Activated CD8-positive, alpha-beta memory T cell treated with anti-CD3 and anti-CD28 coated beads, Interleukin-2, amount 50 U/mL, for 4 hours (primary cell): ENCODE measurements around the gene GABBR2.
"Not testable (repeated sequence)": the region's sequence is repeated elsewhere in the genome, so short reads cannot be mapped to it uniquely, and the experiment has no call there.

ENCODE experiments used
- DNase-seq: peaks from one replicate; pipeline ENCODE4 v3.0.0-alpha.2; 2020

The GABBR2 gene

DNA sequence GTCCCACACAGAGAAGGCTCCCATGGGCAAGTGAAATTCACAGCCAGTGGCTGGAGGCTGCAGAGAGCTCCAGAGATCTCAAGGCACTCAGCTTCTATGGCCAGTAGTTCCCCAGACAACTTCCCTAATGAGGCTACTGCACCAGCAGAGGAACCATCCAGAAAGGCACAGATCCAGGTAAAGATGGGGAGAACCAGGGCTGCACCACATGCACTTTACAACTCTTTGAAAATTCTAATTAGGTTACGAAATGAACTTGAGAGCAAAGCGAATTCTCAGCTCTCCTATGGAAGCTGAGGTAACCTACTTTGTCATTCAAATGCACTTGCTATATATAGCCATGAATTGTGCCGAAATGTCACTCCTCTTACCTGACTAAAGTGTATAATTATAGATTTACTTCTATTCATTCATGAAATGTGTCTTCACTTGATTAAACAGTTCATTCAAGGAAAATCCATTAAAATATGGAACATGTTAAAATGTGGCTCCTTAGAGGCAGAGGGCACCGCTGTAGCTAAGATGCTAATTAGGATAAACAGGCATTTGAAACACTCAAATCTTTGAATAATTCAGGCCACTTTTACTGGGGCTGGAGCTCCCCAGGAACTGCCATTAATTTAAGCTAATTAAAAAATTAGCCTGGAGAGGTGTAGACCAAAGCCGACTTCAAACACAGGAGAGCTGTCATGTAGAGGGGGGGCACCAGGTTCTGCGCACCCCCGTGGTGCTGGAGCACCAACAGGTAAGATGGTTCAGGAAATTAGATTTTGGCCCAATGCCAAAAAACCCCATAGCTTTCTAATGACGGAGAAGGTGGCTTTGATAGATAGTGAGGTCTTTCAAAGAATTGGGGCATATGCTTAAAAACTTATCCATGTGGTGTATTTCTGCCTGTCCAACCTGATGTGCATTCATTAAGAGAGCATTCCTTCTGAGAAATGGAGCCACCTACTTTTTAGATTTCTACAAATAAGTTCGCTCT is 204.1 kb downstream of the GABBR2 start:
- no peak for DNase-seq

DNA sequence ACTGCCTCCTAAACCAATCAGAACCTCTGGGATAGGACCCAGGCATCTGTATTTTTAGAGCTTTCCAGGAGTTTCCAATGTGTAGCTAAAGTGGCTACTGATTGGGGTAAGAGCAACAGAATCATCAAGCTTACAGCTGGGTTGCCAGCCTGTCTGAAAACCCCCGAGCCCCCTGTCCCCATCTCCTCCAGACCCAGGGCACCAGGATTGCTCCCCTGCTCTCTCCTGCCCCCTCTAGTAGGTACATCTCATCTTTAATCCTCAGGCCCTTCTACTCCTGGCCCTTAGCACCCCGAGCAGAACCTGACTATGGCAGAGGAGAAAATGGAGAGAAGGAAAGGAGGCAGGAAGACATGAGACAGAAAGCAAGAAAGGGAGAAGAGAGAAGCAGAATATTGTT is 204.9 kb downstream of the GABBR2 start:
- no peak for DNase-seq

DNA sequence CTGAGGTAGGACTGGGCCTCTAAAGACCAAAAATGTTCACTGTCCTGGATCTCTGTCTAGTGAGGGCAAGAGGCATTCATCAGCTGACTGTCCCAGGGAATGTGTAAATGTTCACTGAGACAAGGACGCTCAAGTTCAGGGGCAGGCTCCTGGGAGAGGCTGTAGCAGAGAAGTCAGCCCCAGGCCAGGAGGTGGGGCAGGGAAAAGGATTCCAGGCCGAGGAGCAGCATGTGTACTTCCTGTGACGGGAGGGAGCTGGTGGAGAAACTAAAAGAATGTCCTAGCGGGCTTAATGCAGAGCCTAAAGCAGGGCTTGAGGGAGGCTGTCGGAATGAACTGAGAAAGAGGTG is 205.8 kb downstream of the GABBR2 start:
- no peak for DNase-seq

DNA sequence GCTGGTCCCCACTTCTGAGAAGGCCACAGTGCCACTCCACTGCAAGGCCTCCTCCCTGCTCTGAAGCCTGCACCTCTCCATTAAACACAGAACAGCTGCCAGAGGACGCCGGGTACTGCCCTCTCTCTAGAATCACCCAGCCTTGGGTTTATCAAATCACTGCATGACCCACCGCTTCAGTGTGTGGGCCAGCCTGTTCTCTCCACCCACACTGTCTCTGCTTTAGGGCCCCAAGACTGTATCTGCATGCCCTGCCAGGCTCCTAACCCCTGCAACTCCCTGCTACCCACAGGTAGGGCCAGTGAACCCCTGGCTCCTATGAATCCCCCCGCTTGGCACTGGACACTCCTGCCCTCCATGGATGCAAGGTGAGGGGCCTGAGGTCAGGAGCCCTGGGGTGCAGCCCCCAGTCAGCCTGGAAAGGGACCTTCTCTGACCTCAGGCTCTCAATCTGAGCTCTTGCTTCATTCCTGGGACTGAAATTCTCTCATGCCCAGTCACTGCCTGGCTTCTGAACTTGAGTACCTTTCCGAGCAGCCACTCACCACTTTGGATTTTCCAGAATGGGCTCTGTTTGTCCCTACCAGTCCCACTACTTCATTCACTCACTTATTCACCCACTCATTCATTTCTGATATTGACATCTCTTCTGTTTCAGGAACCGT is 206.3 kb downstream of the GABBR2 start:
- no peak for DNase-seq

DNA sequence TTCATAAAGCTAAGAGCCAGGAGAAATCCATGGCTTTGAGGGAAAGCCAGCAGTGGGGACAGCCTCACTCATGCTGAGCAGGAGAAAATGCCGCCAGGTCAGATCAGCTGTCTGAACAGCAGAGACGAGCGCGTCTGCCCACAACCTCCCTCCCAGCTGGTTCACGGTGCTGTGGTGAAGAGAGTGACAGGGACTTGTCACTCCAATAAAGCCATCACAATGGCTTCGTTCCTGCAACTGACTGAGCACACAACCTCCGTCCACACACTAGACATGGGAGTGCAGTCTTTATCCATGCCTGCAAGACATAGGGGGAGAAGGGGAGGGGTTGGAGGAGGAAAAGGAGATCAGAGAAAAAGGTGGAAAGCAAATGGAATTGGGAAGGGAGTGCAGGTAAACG is 206.9 kb downstream of the GABBR2 start:
- no peak for DNase-seq

DNA sequence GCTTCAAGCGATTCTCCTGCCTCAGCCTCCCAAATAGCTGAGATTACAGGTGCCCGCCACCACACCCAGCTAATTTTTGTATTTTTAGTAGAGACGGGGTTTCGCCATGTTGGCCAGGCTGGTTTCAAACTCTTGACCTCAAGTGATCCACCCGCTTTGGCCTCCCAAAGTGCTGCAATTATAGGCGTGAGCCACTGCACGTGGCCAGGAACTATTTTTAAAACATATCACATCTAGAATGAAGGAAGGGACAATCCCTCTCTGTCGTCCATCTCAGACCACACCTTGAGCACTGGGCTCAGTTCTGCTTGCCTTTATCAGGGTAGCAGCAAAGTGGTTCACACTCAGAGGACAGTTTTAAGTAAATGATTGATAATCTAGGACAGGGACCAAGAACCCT is 207.5 kb downstream of the GABBR2 start:
- DNase-seq, result not testable (repeated sequence)

DNA sequence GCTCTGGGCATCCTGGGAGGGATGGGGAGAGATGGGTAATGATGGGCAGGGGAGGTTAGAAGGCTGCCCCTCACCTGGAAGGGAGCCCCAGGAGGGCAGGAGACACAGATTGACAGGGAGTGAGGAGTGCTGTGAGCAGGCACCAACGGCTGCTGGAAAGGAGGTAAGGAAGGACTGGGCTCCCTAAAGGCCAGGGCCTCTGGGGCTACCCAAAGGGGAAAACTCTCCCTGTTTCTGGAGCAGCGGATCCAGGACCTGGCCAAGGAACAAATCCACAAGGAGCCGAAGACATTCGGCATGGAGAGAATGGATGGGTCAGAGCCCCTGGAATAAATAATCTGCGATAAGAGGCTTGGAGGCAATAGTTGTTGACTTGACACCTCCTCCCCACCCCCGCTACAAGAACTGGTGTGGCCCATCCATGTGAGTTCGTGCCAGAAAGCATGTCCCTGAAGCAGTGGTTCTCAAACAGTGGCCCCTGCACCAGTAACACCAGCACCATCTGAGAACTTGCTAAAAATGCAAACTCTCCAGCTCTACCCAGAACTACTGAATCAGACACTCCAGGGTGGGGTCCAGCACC is 208.3 kb downstream of the GABBR2 start:
- no peak for DNase-seq

DNA sequence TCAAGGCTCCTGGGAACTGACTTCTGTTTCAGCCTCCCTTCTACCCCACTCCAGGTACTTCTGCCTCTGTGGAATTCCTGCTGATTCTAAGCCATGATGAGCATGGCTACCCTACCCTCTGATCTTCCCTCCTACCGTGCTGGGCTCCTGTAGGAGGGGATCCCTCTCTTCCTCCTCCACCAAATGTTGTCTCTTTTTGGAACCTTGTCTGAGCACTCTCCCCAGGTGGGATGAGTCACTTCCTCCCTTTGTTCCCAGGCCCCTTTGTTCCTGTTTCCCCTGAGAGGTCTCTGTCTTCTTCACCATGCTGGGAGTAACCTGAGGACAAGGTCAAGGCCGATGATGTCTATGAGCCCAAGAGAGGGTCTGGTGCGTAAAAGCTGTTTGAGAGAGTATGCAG is 213.2 kb downstream of the GABBR2 start:
- no peak for DNase-seq

DNA sequence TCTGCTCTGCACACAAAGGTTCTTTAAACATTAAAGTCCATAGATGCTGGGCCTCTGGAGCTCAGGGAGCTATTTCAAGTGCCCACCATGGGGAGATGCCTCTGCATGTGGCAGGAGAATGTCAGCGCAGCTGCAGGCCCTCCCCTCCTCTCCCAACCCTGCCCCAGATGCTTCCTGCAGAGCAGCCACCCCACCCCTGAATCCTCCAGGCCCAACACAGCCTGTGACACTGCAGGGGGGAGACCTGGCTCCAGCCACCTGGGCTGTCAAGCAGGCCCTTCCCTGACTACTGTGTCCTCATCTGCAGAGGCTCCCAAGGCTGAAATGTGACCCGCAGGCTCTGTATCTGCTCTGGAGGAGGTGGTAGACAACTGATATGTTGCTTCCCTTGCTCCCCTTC is 213.9 kb downstream of the GABBR2 start:
- no peak for DNase-seq

DNA sequence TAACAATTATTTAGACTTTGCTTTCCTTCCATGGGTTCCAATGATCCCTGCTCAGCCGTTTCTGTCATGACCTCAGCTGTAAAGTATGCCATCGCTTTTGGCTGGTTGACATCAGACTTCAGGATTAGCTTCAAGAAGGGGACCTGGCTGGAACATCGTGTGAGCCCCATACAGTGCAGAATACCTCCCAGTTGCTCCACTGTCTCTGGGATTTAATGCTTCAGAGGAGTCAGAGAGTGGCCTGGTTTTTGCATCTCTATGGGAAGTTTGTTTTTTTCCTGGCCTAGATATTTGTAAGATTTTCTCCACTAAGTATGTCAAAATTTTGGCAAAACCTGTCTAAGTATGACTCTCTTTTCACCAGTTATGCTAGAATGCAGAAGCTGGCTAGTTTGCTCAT is 216.9 kb downstream of the GABBR2 start:
- DNase-seq, result no peak

DNA sequence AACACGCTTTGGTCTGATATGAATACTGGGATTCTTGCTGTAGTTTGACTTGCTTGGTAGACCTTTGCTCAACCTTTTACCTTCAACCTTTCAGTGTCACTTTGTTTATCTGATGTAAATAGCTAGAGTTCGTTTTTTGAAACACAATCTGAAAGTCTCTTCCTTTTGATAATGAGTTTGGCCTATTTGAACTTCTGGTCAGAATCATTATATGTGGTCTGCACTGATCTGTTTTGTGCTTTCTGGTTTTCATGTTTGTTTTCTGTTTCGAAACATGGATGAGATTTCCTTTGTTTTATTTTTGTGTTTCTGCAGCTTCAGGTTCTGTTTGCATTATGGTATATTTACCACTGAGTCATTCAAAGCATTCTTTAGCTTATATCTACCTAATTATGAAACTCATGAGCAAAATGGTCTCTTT is 217.5 kb downstream of the GABBR2 start:
- no peak for DNase-seq

DNA sequence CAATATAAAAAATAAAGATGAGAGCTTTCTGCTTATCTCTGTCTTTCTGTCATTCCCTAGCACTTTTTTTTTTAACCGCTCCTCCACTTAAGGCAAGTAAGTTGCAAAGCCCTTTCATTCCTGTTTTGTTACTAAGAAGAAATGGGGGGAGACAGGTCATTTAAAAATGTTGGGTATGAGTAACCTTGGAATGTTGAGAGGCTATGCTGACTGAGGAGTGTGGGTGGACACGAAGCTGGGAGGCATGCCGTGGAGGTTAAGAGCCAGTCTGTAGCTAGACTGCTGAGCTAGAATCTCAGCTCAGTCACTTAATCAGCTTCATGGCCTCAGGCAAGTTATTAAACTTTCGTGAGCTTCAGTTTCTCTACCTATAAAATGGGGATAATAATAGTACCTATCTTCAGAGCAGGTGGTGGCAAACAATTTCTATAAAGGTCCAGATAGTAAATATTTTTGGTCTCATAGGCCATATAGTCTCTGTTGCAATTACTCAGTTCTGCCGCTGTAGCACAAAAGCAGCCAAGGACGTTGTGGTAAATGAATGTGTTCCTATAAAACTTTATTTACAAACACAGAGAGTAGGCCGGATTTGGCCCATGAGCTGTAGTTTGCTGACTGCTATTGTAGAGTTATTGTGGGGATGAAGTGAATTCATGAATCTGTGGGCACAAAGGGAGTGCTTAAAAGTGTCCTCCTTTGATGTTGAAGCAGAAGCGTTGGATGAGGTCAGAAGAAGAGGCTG is 220.0 kb downstream of the GABBR2 start:
- no peak for DNase-seq

DNA sequence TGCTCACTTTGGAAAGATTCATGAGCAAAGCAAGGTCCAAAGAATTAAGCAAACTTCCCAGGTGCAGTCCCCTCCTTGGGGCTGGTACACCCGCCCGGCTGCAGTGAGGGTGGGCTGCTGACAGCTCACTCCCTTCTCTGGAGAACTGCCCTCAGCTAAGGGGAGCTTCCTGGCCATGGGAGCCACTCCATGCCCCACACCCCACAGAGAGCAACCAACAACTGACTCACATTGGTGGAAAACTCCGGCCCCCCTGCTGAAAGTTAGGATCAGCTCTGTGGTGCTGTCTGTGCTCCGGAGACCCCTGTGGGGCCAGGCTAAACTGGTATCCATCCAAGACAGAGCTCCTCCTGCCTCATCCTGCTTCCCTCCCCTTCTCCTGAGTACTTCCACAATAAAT is 223.0 kb downstream of the GABBR2 start:
- no peak for DNase-seq

DNA sequence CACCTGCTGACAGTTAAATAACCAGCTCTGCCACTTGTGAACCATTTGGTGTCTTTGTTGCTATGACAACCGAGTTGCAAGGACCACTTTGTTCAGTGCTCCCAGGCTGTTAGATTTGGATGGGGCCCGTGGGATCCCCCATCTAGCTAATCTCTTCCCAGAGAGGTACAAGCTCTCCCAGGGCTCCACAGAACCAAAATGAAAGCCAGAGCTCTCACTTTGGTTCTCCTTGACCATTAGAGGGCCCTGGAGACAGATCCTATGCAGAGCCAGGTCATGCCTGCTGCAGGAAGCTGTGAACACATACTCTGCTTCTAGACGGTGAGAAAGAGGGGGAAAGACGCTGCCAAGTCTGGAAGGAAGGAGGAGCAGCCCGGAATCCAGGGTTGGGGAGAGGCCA is 224.6 kb downstream of the GABBR2 start:
- DNase-seq, result no peak

DNA sequence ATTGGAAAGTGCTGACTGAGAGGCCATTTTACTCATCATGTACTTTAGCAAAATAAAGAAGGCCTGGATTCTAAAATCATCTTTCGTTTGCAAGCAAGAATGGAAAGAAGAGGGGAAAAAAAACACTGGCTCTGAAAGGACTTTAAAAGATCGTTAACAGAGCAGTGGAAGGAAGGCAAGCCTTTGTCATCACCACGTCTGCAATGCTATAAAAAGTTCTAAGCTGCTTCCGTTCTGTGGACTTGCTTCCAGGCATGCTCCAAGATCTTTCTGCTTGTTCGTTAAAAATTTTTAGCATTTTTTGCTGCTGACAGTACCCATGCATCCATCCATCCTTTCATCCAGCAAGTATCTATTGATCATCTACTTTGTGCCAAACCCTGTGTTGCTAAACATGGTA is 226.5 kb downstream of the GABBR2 start:
- DNase-seq, result no peak

DNA sequence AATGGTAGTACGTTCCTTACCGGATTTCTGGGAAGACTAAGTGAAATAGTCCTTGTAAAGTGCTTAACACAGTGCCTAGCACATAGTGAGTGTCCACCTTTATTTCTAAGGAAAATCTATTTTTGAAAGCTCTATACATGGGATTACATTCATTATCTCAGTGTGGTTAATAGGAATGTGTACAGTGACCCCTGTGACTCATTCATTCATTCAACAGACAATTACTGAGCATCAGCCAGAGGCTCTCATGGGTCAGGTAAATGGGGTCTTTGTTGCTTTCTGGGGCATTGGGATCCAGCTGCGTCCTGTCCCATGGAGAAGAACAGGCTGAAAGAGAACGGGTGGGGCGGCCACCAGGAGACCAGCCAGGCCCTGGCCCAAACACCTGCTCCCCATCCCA is 227.1 kb downstream of the GABBR2 start:
- no peak for DNase-seq

DNA sequence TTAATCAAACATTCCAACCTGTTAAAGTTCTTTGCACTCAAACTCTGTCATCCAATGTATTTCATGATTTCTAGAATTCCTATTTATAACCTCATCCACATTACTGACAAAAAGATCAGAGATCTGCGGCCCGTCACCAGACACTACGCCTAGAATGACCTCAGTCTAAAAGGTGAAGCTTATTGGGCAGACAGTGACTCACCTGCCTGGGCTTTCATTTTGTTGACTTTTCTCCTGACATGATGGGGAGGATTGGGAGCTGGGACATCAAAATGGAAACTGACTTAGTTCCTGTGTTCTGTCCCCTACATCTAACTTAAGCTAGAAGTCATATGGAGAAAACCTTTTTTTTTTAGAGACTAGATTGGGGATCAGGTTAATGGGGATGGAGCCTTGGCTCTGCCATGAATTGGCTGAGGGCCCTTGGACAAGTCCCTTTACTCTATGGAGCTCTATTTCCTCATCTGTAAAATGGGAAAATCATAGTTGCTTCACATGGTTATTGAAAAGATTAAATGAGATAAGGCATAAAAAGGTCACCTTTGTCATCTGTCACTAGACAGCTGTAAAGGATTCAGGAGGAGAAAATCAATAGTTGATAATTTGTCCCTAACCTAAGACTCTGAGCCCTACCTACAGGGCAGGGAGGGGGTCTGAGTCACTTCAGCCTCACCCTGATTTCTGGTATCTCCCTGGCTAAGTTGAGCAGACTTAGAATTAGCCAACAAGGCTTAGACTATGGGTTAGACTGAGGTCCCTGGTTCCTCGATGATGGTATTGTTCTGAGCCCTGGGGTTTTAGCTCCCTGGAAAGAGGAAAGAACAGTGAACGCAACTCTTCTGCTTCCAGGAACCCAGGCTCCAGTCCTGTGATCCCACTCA is 228.5 kb downstream of the GABBR2 start:
- no peak for DNase-seq

DNA sequence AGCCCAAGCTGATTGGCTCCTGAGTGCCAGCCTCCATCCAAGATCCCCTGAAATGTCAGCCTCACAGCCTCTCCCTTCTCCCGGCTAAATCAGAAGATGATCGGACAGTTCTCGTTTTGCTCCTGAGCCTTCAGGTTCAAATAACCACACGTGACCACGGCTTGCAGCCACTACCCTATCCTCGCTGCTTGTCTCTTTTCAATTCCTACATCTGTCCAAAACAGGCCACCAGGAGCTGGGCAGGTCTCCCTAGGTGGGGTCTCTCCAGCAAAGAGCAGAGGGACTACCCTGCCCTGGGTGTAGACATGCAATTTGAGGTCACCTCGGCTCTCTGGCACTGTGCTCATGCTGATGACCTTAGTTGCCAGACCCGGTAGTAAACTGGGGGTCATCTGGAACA is 229.3 kb downstream of the GABBR2 start:
- no peak for DNase-seq

DNA sequence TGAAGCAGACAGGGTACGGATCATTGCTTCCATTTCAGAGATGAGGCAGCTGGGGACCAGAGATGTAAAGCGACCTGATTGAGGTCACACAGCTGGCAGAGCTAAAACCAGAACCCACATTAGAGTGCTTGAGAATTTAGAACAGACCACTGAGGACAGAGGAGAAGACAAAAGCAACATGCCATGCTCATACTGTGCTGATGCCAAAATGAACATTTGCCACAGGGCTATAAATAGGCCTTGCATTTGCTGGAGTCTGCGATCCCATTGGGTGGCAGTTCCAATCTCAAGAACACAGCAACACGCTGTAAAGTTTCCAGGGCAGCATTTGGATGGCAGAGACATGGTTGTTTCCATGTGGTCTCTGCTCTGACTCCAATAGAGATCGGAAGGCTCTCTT is 230.9 kb downstream of the GABBR2 start:
- no peak for DNase-seq

DNA sequence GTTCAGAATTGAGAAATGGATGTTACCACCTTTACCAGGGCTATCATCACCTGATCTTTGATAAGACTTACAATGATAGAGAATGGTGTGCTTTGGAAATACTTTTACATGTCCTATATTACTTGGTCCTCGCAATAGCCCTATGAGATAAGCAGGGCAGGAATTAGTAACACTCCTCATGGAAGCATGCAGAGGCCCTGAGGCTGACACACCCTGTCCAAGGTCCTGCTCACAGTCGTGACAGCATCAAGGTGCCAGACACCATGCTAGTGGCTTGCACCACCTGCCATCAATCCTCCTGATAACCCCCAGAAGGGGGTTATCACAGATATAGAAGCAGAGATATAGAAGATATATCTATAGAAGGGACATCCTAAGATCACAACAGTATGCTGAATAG is 236.5 kb downstream of the GABBR2 start:
- no peak for DNase-seq

DNA sequence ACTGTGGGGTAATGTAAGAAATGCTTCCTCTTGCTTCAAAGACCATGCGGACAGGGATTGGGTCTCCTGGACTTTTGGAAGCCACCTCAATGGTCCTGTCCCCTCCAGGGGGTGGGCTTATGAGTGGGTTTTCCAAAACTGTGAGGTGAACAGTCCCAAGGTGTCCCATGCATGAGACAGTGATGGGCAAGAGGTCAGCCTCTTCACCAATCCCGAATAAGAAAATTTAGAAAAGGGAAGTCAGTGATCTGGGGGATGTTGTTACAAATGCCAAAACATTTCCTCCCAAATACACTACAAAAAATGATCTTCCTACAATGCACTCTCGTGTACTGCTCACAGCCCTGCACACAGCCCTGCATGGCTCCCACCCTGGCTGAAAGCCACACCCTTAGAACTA is 237.6 kb downstream of the GABBR2 start:
- no peak for DNase-seq

DNA sequence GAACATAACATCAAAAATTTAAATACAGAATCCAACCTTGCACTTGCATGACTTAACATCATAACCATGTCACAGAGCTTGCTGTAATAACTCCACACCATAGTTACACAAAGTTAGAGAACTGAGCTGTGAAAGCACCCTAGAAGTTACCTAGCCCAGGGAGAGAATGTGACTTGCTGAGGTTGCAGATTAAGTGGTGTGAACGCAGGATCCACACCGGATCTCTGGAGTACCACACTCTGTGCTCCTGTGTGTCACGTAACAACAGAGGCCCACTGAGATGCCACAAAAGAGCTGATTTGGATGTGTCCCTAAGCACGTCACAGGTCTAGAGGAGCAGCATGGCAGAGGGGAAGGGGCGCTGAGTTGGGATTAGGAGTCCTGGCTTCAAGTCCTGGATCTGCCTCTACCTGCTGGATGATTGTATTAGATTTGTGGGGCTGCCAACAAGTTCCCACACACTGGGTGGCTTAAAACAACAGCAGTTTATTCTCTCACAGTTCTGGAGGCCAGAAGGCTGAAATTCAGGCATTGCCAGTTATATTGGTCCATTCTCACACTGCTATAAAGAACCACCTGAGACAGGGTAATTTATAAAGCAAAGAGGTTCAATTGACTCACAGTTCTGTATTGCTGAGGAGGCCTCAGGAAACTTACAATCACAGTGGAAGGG is 240.0 kb downstream of the GABBR2 start:
- no peak for DNase-seq
